Right lobe of liver (tissue), 6 donors: ENCODE measurements around the gene SPIB. TPM values are rescaled to one million over a fixed set of nuclear protein-coding genes. Genes with fewer than 3 reads are reported as not detected.

ENCODE experiments used
- ATAC-seq, 4 donors: fragments of 200-7000 bp; cut with Tn5 transposase; one replicate each; pipeline ENCODE4 v1.9.1; 2020; ENCODE audit warnings: mild to moderate bottlenecking in 4 of 4, moderate library complexity in 4 of 4
- DNase-seq, 3 donors: peaks; one replicate each; pipeline ENCODE4 v3.0.0-alpha.2; 2020
- H3K27ac ChIP-seq, 3 donors: fragments of 200-600 bp; one replicate each; pipeline ENCODE4 v1.8.0; 2022
- H3K27me3 ChIP-seq, 2 donors: fragments of 200-600 bp; one replicate each; pipeline ENCODE4 v1.8.0; 2022
- H3K36me3 ChIP-seq, 4 donors: fragments of 200-600 bp; sonication (generic) in 1 of 4; one replicate each; pipeline versions ENCODE4 v1.5.1 to v1.8.0; 2017 to 2022; ENCODE audit warnings: control low read depth in 1 of 4
- H3K4me1 ChIP-seq, 4 donors: fragments of 200-600 bp; sonication (generic) in 1 of 4; one replicate each; pipeline versions ENCODE4 v1.5.1 to v1.8.0; 2017 to 2022; ENCODE audit warnings: control low read depth in 1 of 4
- H3K4me3 ChIP-seq, 3 donors: fragments of 200-600 bp; one replicate each; pipeline ENCODE4 v1.8.0; 2022
- H3K9me3 ChIP-seq, 4 donors: fragments of 200-600 bp; sonication (generic) in 1 of 4; one replicate each; pipeline versions ENCODE4 v1.5.1 to v1.8.0; 2017 to 2022; ENCODE audit warnings: control low read depth in 1 of 4
- CTCF ChIP-seq, 4 donors: fragments of 200-600 bp in 3 of 4; fragments of 450-650 bp in 1 of 4; IDR thresholded peaks; one replicate each; pipeline versions ENCODE4 v1.5.1 to v1.8.0; 2016 to 2022; ENCODE audit warnings: antibody characterized with exemption in 4 of 4, mild to moderate bottlenecking in 2 of 4
- POLR2A ChIP-seq: fragments of 450-650 bp; IDR thresholded peaks from one replicate; pipeline ENCODE4 v1.6.1; 2017; ENCODE audit warnings: antibody characterized with exemption, mild to moderate bottlenecking
- WGBS: methylation state at CpG from one replicate; pipeline ENCODE4 v1.1.6; 2018; ENCODE audit warnings: low coverage, low lambda C conversion rate; ENCODE audit not compliant: insufficient coverage; ENCODE audit errors: missing lambda C conversion rate; 5-methylcytosine and 5-hydroxymethylcytosine counted together
- intact Hi-C, 2 donors: fragments of 100-400 bp; cut with DNase I; formaldehyde crosslinking; loops; one replicate each; pipeline versions ENCODE4 v1.11.2 to v1.14.1; 2022
- total RNA-seq, 6 experiments: library from RNA; depleted of rRNA in 2 of 6; stranded (reverse); fragments of >200 nt in 2 of 6; fragmentation: NEBNext Ultra II Directional in 3 of 6; extraction: Animal tissue kit (Norgen Biotek cat#: 25700) in 3 of 6; gene quantifications; one replicate each; pipeline versions ENCODE4 v1.1.0 to v1.2.4, GENCODE V29; 2016 to 2023
- donor health status: DM: no; HTN: yes; CAD: no.
- donor health status: DM: no; HTN: no; CAD: no.
- donor health status: DM: no; HTN: no; CAD: no.
- donor health status: DM: no; HTN: yes; CAD: no.
- donor health status: DM: no; HTN: yes; CAD: no.

Gene SPIB
- total RNA-seq, 6 experiments from 2014 or later = 0.51 TPM; not detected in 5

- peaks cover 0 to 11% (median 2%) of the 10 kb centered on the region in 4 donors for H3K4me1 ChIP-seq
- peak; percentile 88 to 93 (median 92) for ATAC-seq
- TF ChIP-seq POLR2A (peak; percentile 50), CTCF (IDR thresholded peaks at IDR 0.05) (no peak)
Measured at GRCh38 chr19:50431343-50432220, 12.8 kb downstream of the SPIB start.

GRCh38 chr19:50432221-50433028 lies 13.7 kb downstream of the SPIB start, which contains the start of gene MYBPC2:
Gene MYBPC2, plus strand, starts transcription at chr19:50432892. Its CDS starts 62 bp downstream, at chr19:50432954.
- DNase-seq = no peak

More at GRCh38 chr19:50431343-50432220, 12.8 kb downstream of the SPIB start:
- Histone ChIP-seq H3K4me3 (peak overlapping the region; percentile 51 to 62 (median 59)), H3K27me3 (no peaks in the 10 kb centered on the region), H3K27ac (peak overlapping the region in 2 of 3 donors; percentile 37 to 60), H3K9me3 (no peaks in the 10 kb centered on the region), H3K36me3 (no peaks in the 10 kb centered on the region)
- under 1% methylated on average over 40 of the region's 54 CpGs for WGBS
- DNase-seq = peak; percentile 82 to 83 (median 83)
- intact Hi-C loops = no loop called here

GRCh38 chr19:50433201-50434180 lies 14.8 kb downstream of the SPIB start:
- DNase-seq = no peak
- Histone ChIP-seq H3K36me3 (no peaks in the 10 kb centered on the region), H3K9me3 (no peaks in the 10 kb centered on the region), H3K4me3 (no peak overlapping the region), H3K27me3 (no peaks in the 10 kb centered on the region), H3K27ac (no peak overlapping the region), H3K4me1 (peaks cover 0 to 11% (median 2%) of the 10 kb centered on the region in 4 donors)
- intact Hi-C loops = no loop called here
- no peak for TF ChIP-seq CTCF (IDR thresholded peaks at IDR 0.05)
- no peak for TF ChIP-seq POLR2A
- WGBS = 76% methylated on average over 12 of the region's 19 CpGs
- no peak for ATAC-seq

More at GRCh38 chr19:50432221-50433028, 13.7 kb downstream of the SPIB start, which contains the start of gene MYBPC2:
- 14% methylated on average over 9 of the region's 40 CpGs for WGBS
- Histone ChIP-seq H3K27me3 (no peaks in the 10 kb centered on the region), H3K4me1 (peaks cover 0 to 11% (median 2%) of the 10 kb centered on the region in 4 donors), H3K27ac (peak within 1 kb of the TSS in 2 of 3 donors; percentile 37 to 60), H3K36me3 (no peaks in the 10 kb centered on the region), H3K9me3 (no peaks in the 10 kb centered on the region), H3K4me3 (peak within 1 kb of the TSS; percentile 51 to 62 (median 59))
- intact Hi-C loops = no loop called here
- peak in 3 of 4 donors; percentile 3 to 8 (median 4) for ATAC-seq
- TF ChIP-seq CTCF (IDR thresholded peaks at IDR 0.05) (no peak), POLR2A (no peak)
